GM23248 (cell line): ENCODE results near the gene CEP95. TPM values are rescaled to one million over a fixed set of nuclear protein-coding genes. Genes with fewer than 3 reads are reported as not detected.

ENCODE experiments used
- DNase-seq: peaks from one replicate; pipeline ENCODE4 v3.0.0-alpha.2; 2015
- H2AFZ ChIP-seq: fragments of 200-600 bp; sonication (generic); 2 replicates; pipeline ENCODE4 v1.6.1; 2016; ENCODE audit warnings: antibody characterized with exemption
- H3F3A ChIP-seq: fragments of 200-600 bp; sonication (generic); 2 replicates; pipeline ENCODE4 v1.6.1; 2016; ENCODE audit warnings: mild to moderate bottlenecking, antibody characterized with exemption, mixed run types; ENCODE audit not compliant: insufficient read depth
- H3K27ac ChIP-seq: fragments of 200-600 bp; sonication (generic); 2 replicates; pipeline ENCODE4 v1.5.1; 2016; ENCODE audit warnings: mild to moderate bottlenecking
- H3K27me3 ChIP-seq: fragments of 200-600 bp; sonication (generic); replicated peaks from 2 replicates; pipeline ENCODE4 v1.6.1; 2016; ENCODE audit warnings: mild to moderate bottlenecking; ENCODE audit not compliant: insufficient read depth
- H3K36me3 ChIP-seq: fragments of 200-600 bp; sonication (generic); 2 replicates; pipeline ENCODE4 v1.6.1; 2016; ENCODE audit warnings: low read depth, mild to moderate bottlenecking
- H3K4me1 ChIP-seq: fragments of 200-600 bp; sonication (generic); 2 replicates; pipeline ENCODE4 v1.6.1; 2016; ENCODE audit warnings: mild to moderate bottlenecking; ENCODE audit not compliant: insufficient read depth
- H3K4me2 ChIP-seq: fragments of 200-600 bp; sonication (generic); one replicate; pipeline ENCODE4 v1.6.1; 2016; ENCODE audit warnings: mild to moderate bottlenecking; ENCODE audit not compliant: unreplicated experiment
- H3K4me3 ChIP-seq: fragments of 200-600 bp; sonication (generic); 2 replicates; pipeline ENCODE4 v1.5.1; 2016; ENCODE audit warnings: mild to moderate bottlenecking
- H3K79me2 ChIP-seq: fragments of 200-600 bp; sonication (generic); 2 replicates; pipeline ENCODE4 v1.6.1; 2016; ENCODE audit warnings: mild to moderate bottlenecking; ENCODE audit not compliant: insufficient read depth
- H3K9ac ChIP-seq: fragments of 200-600 bp; sonication (generic); 2 replicates; pipeline ENCODE4 v1.6.1; 2016; ENCODE audit warnings: mild to moderate bottlenecking
- H3K9me2 ChIP-seq: fragments of 200-600 bp; sonication (generic); 2 replicates; pipeline ENCODE4 v1.6.1; 2016; ENCODE audit warnings: mixed run types, mild to moderate bottlenecking, moderate library complexity; ENCODE audit not compliant: insufficient read depth
- H3K9me3 ChIP-seq: fragments of 200-600 bp; sonication (generic); one replicate; pipeline ENCODE4 v1.6.1; 2017; ENCODE audit warnings: low read depth
- H4K20me1 ChIP-seq: fragments of 200-600 bp; sonication (generic); 2 replicates; pipeline ENCODE4 v1.6.0; 2016; ENCODE audit not compliant: insufficient read depth
- EZH2 ChIP-seq: fragments of 200-600 bp; sonication (generic); IDR thresholded peaks from 2 replicates; pipeline ENCODE4 v1.6.1; 2018; ENCODE audit warnings: antibody characterized with exemption, mild to moderate bottlenecking; ENCODE audit not compliant: insufficient read depth, poor library complexity, severe bottlenecking
- EZH2phosphoT487 ChIP-seq: fragments of 200-600 bp; sonication (generic); IDR thresholded peaks from 2 replicates; pipeline ENCODE4 v1.6.1; 2018; ENCODE audit warnings: antibody characterized with exemption, moderate library complexity, mild to moderate bottlenecking, low read depth; ENCODE audit not compliant: insufficient read depth
- WGBS, 2 experiments: methylation state at CpG; one replicate each; pipeline ENCODE4 v1.1.6; 2015 to 2017; ENCODE audit warnings: low lambda C conversion rate in 2 of 2, low coverage in 1 of 2; ENCODE audit errors: missing lambda C conversion rate in 2 of 2; 5-methylcytosine and 5-hydroxymethylcytosine counted together
- in situ Hi-C: fragments of 300-500 bp; cut with MboI; formaldehyde crosslinking; loops from 2 replicates; pipeline ENCODE4 v1.15.0; 2020
- polyA plus RNA-seq: library from polyadenylated mRNA; unstranded; fragments of >200 nt; fragmentation: Nextera tagmentation; extraction: Ambion mirVana; gene quantifications from 2 replicates; pipeline ENCODE4 v1.2.1, GENCODE V29; 2016
- total RNA-seq: library from RNA; depleted of rRNA; stranded (reverse); fragments of >200 nt; shearing (Covaris generic); gene quantifications from 2 replicates; pipeline ENCODE4 v1.2.3, GENCODE V29; 2014

The CEP95 gene
- total and polyA plus RNA-seq, 2 experiments from 2014 or later = 16.8 to 17.5 TPM

- Histone ChIP-seq H3K9me3 (no peaks in the 10 kb centered on the region), H3K4me1 (no peaks in the 10 kb centered on the region), H3K79me2 (peaks cover 5% of the 10 kb centered on the region; the same call in 1 of the 2 replicates), H3K4me2 (no peak overlapping the region), H4K20me1 (no peaks in the 10 kb centered on the region), H2AFZ (no peak overlapping the region), H3K27ac (0 out of 2 replicates have a peak overlapping the region, but pooled peaks have one; percentile 9), H3F3A (peaks cover 90% of the 10 kb centered on the region), H3K9me2 (no peaks in the 10 kb centered on the region), H3K9ac (no peak overlapping the region), H3K36me3 (peaks cover 79% of the 10 kb centered on the region), H3K4me3 (no peak overlapping the region), H3K27me3 (no peaks in the 10 kb centered on the region)
- WGBS, 2 experiments = 84 to 90% methylated on average over 2 of the region's 2 CpGs
- DNase-seq = no peak
- TF ChIP-seq EZH2phosphoT487 (no peak), EZH2 (no peak)
- in situ Hi-C loops = no loop called here
These were observed 21.1 kb downstream of the CEP95 start for GRCh38 chr17:64527914-64528313.

- Histone ChIP-seq H3K4me3 (no peak overlapping the region), H3K4me1 (no peaks in the 10 kb centered on the region), H3K27me3 (no peaks in the 10 kb centered on the region), H3K9ac (no peak overlapping the region), H3K4me2 (no peak overlapping the region), H3K36me3 (peaks cover 86% of the 10 kb centered on the region), H4K20me1 (no peaks in the 10 kb centered on the region), H3K79me2 (no peaks in the 10 kb centered on the region), H3K9me3 (no peaks in the 10 kb centered on the region), H3K27ac (0 out of 2 replicates have a peak overlapping the region, but pooled peaks have one; percentile 4), H3K9me2 (no peaks in the 10 kb centered on the region), H3F3A (peaks cover 92% of the 10 kb centered on the region), H2AFZ (no peak overlapping the region)
- DNase-seq = no peak
- in situ Hi-C loops = no loop called here
- 94 to 98% methylated on average over 5 of the region's 5 CpGs for WGBS, 2 experiments
- TF ChIP-seq EZH2phosphoT487 (no peak), EZH2 (no peak)
These were observed 22.4 kb downstream of the CEP95 start for GRCh38 chr17:64529221-64529620.

- H3K9ac ChIP-seq = 0 out of 2 replicates have a peak overlapping the region, but pooled peaks have one; percentile 6
- H4K20me1 ChIP-seq = no peaks in the 10 kb centered on the region
- H3K27ac ChIP-seq = peak overlapping the region; percentile 52
- H3K4me3 ChIP-seq = no peak overlapping the region
- H3K4me1 ChIP-seq = no peaks in the 10 kb centered on the region
- DNase-seq = peak; percentile 56
- in situ Hi-C loops = no loop called here
- H3K36me3 ChIP-seq = peaks cover 86% of the 10 kb centered on the region
- WGBS, 2 experiments = 15 to 21% methylated on average over 5 of the region's 5 CpGs
- no peaks in the 10 kb centered on the region for H3K27me3 ChIP-seq
- peaks cover 18% of the 10 kb centered on the region for H3K79me2 ChIP-seq
- no peak overlapping the region for H3K4me2 ChIP-seq
- H3F3A ChIP-seq = peaks cover 97% of the 10 kb centered on the region
- H3K9me3 ChIP-seq = no peaks in the 10 kb centered on the region
- TF ChIP-seq EZH2 (no peak), EZH2phosphoT487 (no peak)
- H2AFZ ChIP-seq = no peak overlapping the region
- no peaks in the 10 kb centered on the region for H3K9me2 ChIP-seq
These were observed 25.2 kb downstream of the CEP95 start for GRCh38 chr17:64531955-64532371.

GRCh38 chr17:64532409-64532808, 25.6 kb downstream of the CEP95 start:
- Histone ChIP-seq H3F3A (peaks cover 97% of the 10 kb centered on the region), H3K9me2 (no peaks in the 10 kb centered on the region), H4K20me1 (no peaks in the 10 kb centered on the region), H2AFZ (no peak overlapping the region), H3K9ac (0 out of 2 replicates have a peak overlapping the region, but pooled peaks have one; percentile 6), H3K4me3 (no peak overlapping the region), H3K9me3 (no peaks in the 10 kb centered on the region), H3K36me3 (peaks cover 87% of the 10 kb centered on the region), H3K4me1 (no peaks in the 10 kb centered on the region), H3K79me2 (peaks cover 18% of the 10 kb centered on the region), H3K4me2 (no peak overlapping the region), H3K27ac (peak overlapping the region; percentile 52), H3K27me3 (no peaks in the 10 kb centered on the region)
- peak; percentile 31 for DNase-seq
- in situ Hi-C loops = no loop called here
- 69 to 74% methylated on average over 5 of the region's 5 CpGs for WGBS, 2 experiments
- no peak for TF ChIP-seq EZH2phosphoT487
- TF ChIP-seq EZH2 = no peak

- no peak for DNase-seq
- Histone ChIP-seq H3K9ac (no peak overlapping the region), H3K36me3 (peaks cover 89% of the 10 kb centered on the region), H4K20me1 (no peaks in the 10 kb centered on the region), H3K9me2 (no peaks in the 10 kb centered on the region), H3K4me2 (no peak overlapping the region), H3K27ac (peak overlapping the region; percentile 20; the same call in 1 of the 2 replicates), H2AFZ (no peak overlapping the region), H3K9me3 (no peaks in the 10 kb centered on the region), H3K27me3 (no peaks in the 10 kb centered on the region), H3K4me3 (no peak overlapping the region), H3K79me2 (peaks cover 20% of the 10 kb centered on the region), H3F3A (peaks cover 100% of the 10 kb centered on the region), H3K4me1 (no peaks in the 10 kb centered on the region)
- TF ChIP-seq EZH2 (no peak), EZH2phosphoT487 (no peak)
- in situ Hi-C loops = no loop called here
- WGBS, 2 experiments = 98 to 100% methylated on average over 2 of the region's 2 CpGs
These were observed 27.0 kb downstream of the CEP95 start for GRCh38 chr17:64533784-64534183.
